Endothelial cell of umbilical vein (primary cell): Measurements from ENCODE around the gene ERBB4. TPM values are rescaled to one million over a fixed set of nuclear protein-coding genes. Genes with fewer than 3 reads are reported as not detected.

Experiments
- BruUV-seq: library from RNA; stranded (reverse); fragments of 400-500 nt; replicated peaks from 2 replicates; lab custom pipeline; 2021; lab: Mats Ljungman, UMichigan
- CTCF ChIA-PET: fragments of 300-600, 350-600 bp; sonication (Branson Sonifier 250); formaldehyde crosslinking; loops from one replicate; lab custom pipeline; 2021; ENCODE audit warnings: antibody characterized with exemption, inconsistent platforms; lab: Charles Lee
- POLR2A ChIA-PET: fragments of 300-600, 350-600 bp; sonication (Branson Sonifier 250); formaldehyde crosslinking; loops from one replicate; lab custom pipeline; 2021; ENCODE audit warnings: antibody characterized with exemption, inconsistent platforms; lab: Charles Lee
- DNase-seq: peaks from one replicate; pipeline ENCODE4 v3.0.0-alpha.2; 2011; ENCODE audit warnings: low read depth, low spot score
- FAIRE-seq: peaks from 2 replicates; lab custom pipeline; 2011; peaks lifted over from hg19 to GRCh38; lab: Jason Lieb, UNC
- H2AFZ ChIP-seq: 2 replicates; pipeline ENCODE4 v1.6.0; 2012; ENCODE audit warnings: low read depth, low read length, control low read depth, inconsistent platforms
- H3K27ac ChIP-seq: 2 replicates; pipeline ENCODE4 v1.5.1; 2011; ENCODE audit warnings: low read depth, mild to moderate bottlenecking, control low read depth, low read length, moderate library complexity; ENCODE audit not compliant: insufficient read depth
- H3K27me3 ChIP-seq, 2 experiments: 2 replicates each; pipeline versions ENCODE4 v1.6.0 to v1.6.1; 2011; ENCODE audit warnings: low read length in 2 of 2, mixed read lengths in 1 of 2; ENCODE audit not compliant: control insufficient read depth in 2 of 2, insufficient read depth in 2 of 2
- H3K36me3 ChIP-seq, 2 experiments: 2 replicates in 1 of 2; 3 replicates in 1 of 2; pipeline ENCODE4 v1.5.1; 2011; ENCODE audit warnings: low read length in 2 of 2, mild to moderate bottlenecking in 1 of 2, moderate library complexity in 1 of 2; ENCODE audit not compliant: control insufficient read depth in 2 of 2, insufficient read depth in 2 of 2; ENCODE audit errors: extremely low read depth in 1 of 2
- H3K4me1 ChIP-seq: 3 replicates; pipeline ENCODE4 v1.5.1; 2011; ENCODE audit warnings: mild to moderate bottlenecking, low read length; ENCODE audit not compliant: control insufficient read depth, insufficient read depth; ENCODE audit errors: extremely low read depth
- H3K4me2 ChIP-seq: 2 replicates; pipeline ENCODE4 v1.6.1; 2011; ENCODE audit warnings: low read length, control low read depth, mixed read lengths; ENCODE audit not compliant: insufficient read depth
- H3K4me3 ChIP-seq, 3 experiments: fragments of 200-600 bp in 1 of 3; sonication (generic), shearing (Covaris generic) in 1 of 3; replicated peaks in 1 of 3; 2 replicates each; pipeline ENCODE4 v1.5.1; 2011 to 2016; ENCODE audit warnings: control low read depth in 3 of 3, low read length in 3 of 3, mild to moderate bottlenecking in 2 of 3, inconsistent platforms in 1 of 3, low read depth in 1 of 3, moderate library complexity in 1 of 3; ENCODE audit not compliant: insufficient read depth in 1 of 3
- H3K79me2 ChIP-seq: 2 replicates; pipeline ENCODE4 v1.6.0; 2012; ENCODE audit warnings: low read length, inconsistent platforms; ENCODE audit not compliant: control insufficient read depth, insufficient read depth
- H3K9ac ChIP-seq: replicated peaks from 2 replicates; pipeline ENCODE3; 2011; ENCODE audit warnings: low read length, control low read depth; ENCODE audit not compliant: insufficient read depth; ENCODE audit errors: extremely low read depth
- H3K9me1 ChIP-seq: replicated peaks from 3 replicates; pipeline ENCODE4 v1.6.0; 2011; ENCODE audit warnings: mild to moderate bottlenecking, low read length; ENCODE audit not compliant: control insufficient read depth, insufficient read depth; ENCODE audit errors: extremely low read depth
- H3K9me3 ChIP-seq: replicated peaks from 2 replicates; pipeline ENCODE4 v1.5.1; 2012; ENCODE audit warnings: low read length, inconsistent platforms; ENCODE audit not compliant: control insufficient read depth, insufficient read depth
- H4K20me1 ChIP-seq: replicated peaks from 2 replicates; pipeline ENCODE3; 2011; ENCODE audit warnings: mild to moderate bottlenecking, low read length; ENCODE audit not compliant: control insufficient read depth, insufficient read depth; ENCODE audit errors: extremely low read depth
- CTCF ChIP-seq, 2 donors: IDR thresholded peaks; 1 replicate in 1 of 2; 2 replicates in 1 of 2; pipeline ENCODE4 v1.5.1; 2011; ENCODE audit warnings: low read length in 2 of 2, mild to moderate bottlenecking in 2 of 2, moderate library complexity in 2 of 2, control low read depth in 1 of 2, inconsistent platforms in 1 of 2, low read depth in 1 of 2; ENCODE audit not compliant: insufficient read depth in 1 of 2; ENCODE audit errors: extremely low read depth in 1 of 2
- EZH2 ChIP-seq: IDR thresholded peaks from 2 replicates; pipeline ENCODE4 v1.6.1; 2012; ENCODE audit warnings: borderline replicate concordance, low read depth, mild to moderate bottlenecking, moderate library complexity, low read length, inconsistent platforms; ENCODE audit not compliant: severe bottlenecking
- FOS ChIP-seq: IDR thresholded peaks from 2 replicates; pipeline ENCODE4 v1.6.1; 2011; ENCODE audit warnings: mild to moderate bottlenecking, low read length, moderate library complexity, borderline replicate concordance; ENCODE audit not compliant: insufficient read depth
- GATA2 ChIP-seq: IDR thresholded peaks from 2 replicates; pipeline ENCODE4 v1.7.0; 2011; ENCODE audit warnings: low read depth, mild to moderate bottlenecking, moderate library complexity, mixed read lengths, low read length; ENCODE audit not compliant: insufficient read length, insufficient read depth
- JUN ChIP-seq: IDR thresholded peaks from 2 replicates; pipeline ENCODE4 v1.6.1; 2011; ENCODE audit warnings: borderline replicate concordance, low read depth; ENCODE audit not compliant: insufficient read length, insufficient read depth
- MAX ChIP-seq: IDR thresholded peaks from 2 replicates; pipeline ENCODE4 v1.6.1; 2011; ENCODE audit not compliant: insufficient read depth, insufficient read length
- MYC ChIP-seq: IDR thresholded peaks from one replicate; pipeline ENCODE4 v1.6.1; 2011; ENCODE audit warnings: mild to moderate bottlenecking, low read depth, low read length
- POLR2A ChIP-seq: IDR thresholded peaks from 2 replicates; pipeline ENCODE4 v1.6.1; 2012; ENCODE audit warnings: low read depth, mild to moderate bottlenecking, control low read depth, low read length
- POLR2AphosphoS5 ChIP-seq: IDR thresholded peaks from 2 replicates; pipeline ENCODE4 v1.6.1; 2012; ENCODE audit warnings: low read depth, mild to moderate bottlenecking, control low read depth, low read length, moderate library complexity; ENCODE audit not compliant: insufficient read depth
- dilution Hi-C: fragments of 300-500 bp; cut with MboI; formaldehyde crosslinking; loops from one replicate; pipeline ENCODE4 v1.15.0; 2019; ENCODE audit warnings: low sequenced_read_pairs; ENCODE audit not compliant: extremely low pct_ligation_motif_present
- intact Hi-C: fragments of 100-400 bp; cut with micrococcal nuclease; formaldehyde crosslinking; loops from one replicate; pipeline ENCODE4 v1.10.0; 2022
- polyA plus RNA-seq, 4 experiments: library from polyadenylated mRNA; depleted of rRNA in 3 of 4; stranded (reverse) in 3 of 4; unstranded in 1 of 4; fragments of >200 nt; gene quantifications; 2 replicates each; pipeline versions ENCODE4 v1.2.1 to v1.2.3, GENCODE V29; 2011 to 2012; ENCODE audit warnings: missing spikeins in 1 of 4
- total RNA-seq: library from RNA; stranded (reverse); gene quantifications from 2 replicates; pipeline ENCODE4 v1.2.3, GENCODE V29; 2021

ERBB4 gene
- total and polyA plus RNA-seq, 2 donors (not counting 3 experiments of a cell fraction or from before 2014, with no cell fraction given), result 0.01 to 0.27 TPM

- H2AFZ ChIP-seq, result no peak overlapping the region
- DNase-seq (no peak), FAIRE-seq (no peak)
- no peaks in the 10 kb centered on the region for H3K9me3 ChIP-seq
- intact Hi-C loops, result loop anchor here (10.0 kb wide), 1 partner anchor 260 kb away; no protein-coding TSS in a partner anchor
- H3K9ac ChIP-seq, result no peak overlapping the region
- H3K4me3 ChIP-seq, result no peak overlapping the region
- POLR2A ChIA-PET, result no interaction called here
- CTCF ChIA-PET, result interaction anchor here (0.7 to 4.9 kb wide), 41 partner anchors 8 to 833 kb away, joined by 3 to 84 read pairs (median 5); partner anchors contain the start of gene ERBB4
- H4K20me1 ChIP-seq, result no peaks in the 10 kb centered on the region
- no peak overlapping the region for H3K27ac ChIP-seq
- no peaks in the 10 kb centered on the region for H3K27me3 ChIP-seq
- no peaks in the 10 kb centered on the region for H3K9me1 ChIP-seq
- no peaks in the 10 kb centered on the region for H3K36me3 ChIP-seq
- no TSS peak for BruUV-seq
- H3K4me2 ChIP-seq, result no peak overlapping the region
- no peaks in the 10 kb centered on the region for H3K4me1 ChIP-seq
- dilution Hi-C loops, result no loop called here
- H3K79me2 ChIP-seq, result no peaks in the 10 kb centered on the region
- TF ChIP-seq POLR2A (no peak), MYC (no peak), POLR2AphosphoS5 (no peak), CTCF (IDR thresholded peaks at IDR 0.05; ENCODE audit: extremely low read depth in 1 of 2, insufficient read depth in 1 of 2, low read depth in 1 of 2, low read length in 2 of 2) (no peak), GATA2 (no peak), MAX (no peak), FOS (no peak), EZH2 (no peak), JUN (no peak)
Observed at GRCh38 chr2:211744379-211744778, 794.2 kb downstream of the ERBB4 start.
